ENCODE measurements around the gene TBL1X. TPM values are rescaled to one million over a fixed set of nuclear protein-coding genes. Genes with fewer than 3 reads are reported as not detected.

The TBL1X gene
- total RNA-seq, 1 experiment from 2014 or later: 14.6 TPM

DNA sequence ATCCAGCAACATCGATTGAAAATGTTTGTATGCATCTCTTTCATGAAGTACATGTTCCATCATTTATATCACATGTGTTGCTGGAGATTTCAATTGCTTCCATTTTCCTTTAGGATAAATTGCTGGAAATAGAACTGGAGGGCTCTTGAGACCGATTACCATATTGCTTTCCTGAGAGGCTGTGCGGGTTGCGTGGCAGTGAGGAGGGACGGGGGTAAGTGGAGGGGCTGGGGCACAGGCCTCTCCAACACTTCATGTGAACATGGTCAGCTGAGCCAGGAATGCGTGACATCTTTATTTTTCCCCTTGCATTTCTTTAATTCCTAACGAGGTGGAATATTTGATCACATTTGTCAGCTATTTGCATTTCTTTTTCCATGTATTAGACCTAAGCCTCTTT, 144.6 kb downstream of the TBL1X start:
- BruUV-seq (replicated peaks): no TSS peak
- ATAC-seq (no peak), DNase-seq (ENCODE audit: low read depth, low spot score) (no peak)
- no peaks in the 10 kb centered on the region for H3K36me3 ChIP-seq (ENCODE audit: control insufficient read depth, insufficient read depth, low read length)
- no peak for TF ChIP-seq POLR2AphosphoS5 (IDR thresholded peaks at IDR 0.05; ENCODE audit: low read depth, low read length)
- TF ChIP-seq SIN3A (IDR thresholded peaks at IDR 0.05; ENCODE audit: borderline replicate concordance, insufficient read depth, low read depth, low read length): no peak
- TF ChIP-seq, protein P1, sequence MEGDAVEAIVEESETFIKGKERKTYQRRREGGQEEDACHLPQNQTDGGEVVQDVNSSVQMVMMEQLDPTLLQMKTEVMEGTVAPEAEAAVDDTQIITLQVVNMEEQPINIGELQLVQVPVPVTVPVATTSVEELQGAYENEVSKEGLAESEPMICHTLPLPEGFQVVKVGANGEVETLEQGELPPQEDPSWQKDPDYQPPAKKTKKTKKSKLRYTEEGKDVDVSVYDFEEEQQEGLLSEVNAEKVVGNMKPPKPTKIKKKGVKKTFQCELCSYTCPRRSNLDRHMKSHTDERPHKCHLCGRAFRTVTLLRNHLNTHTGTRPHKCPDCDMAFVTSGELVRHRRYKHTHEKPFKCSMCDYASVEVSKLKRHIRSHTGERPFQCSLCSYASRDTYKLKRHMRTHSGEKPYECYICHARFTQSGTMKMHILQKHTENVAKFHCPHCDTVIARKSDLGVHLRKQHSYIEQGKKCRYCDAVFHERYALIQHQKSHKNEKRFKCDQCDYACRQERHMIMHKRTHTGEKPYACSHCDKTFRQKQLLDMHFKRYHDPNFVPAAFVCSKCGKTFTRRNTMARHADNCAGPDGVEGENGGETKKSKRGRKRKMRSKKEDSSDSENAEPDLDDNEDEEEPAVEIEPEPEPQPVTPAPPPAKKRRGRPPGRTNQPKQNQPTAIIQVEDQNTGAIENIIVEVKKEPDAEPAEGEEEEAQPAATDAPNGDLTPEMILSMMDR (IDR thresholded peaks at IDR 0.05): no peak
- no peak for TF ChIP-seq TCF7L2 (IDR thresholded peaks at IDR 0.05; ENCODE audit: low read depth, low read length)
- TF ChIP-seq, protein P2, sequence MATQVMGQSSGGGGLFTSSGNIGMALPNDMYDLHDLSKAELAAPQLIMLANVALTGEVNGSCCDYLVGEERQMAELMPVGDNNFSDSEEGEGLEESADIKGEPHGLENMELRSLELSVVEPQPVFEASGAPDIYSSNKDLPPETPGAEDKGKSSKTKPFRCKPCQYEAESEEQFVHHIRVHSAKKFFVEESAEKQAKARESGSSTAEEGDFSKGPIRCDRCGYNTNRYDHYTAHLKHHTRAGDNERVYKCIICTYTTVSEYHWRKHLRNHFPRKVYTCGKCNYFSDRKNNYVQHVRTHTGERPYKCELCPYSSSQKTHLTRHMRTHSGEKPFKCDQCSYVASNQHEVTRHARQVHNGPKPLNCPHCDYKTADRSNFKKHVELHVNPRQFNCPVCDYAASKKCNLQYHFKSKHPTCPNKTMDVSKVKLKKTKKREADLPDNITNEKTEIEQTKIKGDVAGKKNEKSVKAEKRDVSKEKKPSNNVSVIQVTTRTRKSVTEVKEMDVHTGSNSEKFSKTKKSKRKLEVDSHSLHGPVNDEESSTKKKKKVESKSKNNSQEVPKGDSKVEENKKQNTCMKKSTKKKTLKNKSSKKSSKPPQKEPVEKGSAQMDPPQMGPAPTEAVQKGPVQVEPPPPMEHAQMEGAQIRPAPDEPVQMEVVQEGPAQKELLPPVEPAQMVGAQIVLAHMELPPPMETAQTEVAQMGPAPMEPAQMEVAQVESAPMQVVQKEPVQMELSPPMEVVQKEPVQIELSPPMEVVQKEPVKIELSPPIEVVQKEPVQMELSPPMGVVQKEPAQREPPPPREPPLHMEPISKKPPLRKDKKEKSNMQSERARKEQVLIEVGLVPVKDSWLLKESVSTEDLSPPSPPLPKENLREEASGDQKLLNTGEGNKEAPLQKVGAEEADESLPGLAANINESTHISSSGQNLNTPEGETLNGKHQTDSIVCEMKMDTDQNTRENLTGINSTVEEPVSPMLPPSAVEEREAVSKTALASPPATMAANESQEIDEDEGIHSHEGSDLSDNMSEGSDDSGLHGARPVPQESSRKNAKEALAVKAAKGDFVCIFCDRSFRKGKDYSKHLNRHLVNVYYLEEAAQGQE (IDR thresholded peaks at IDR 0.05; ENCODE audit: insufficient read depth in 1 of 2, low read depth in 2 of 2, low read length in 1 of 2): no peak
- ChIA-PET CTCF (no interaction called here), POLR2A (no interaction called here)
- H3K4me1 ChIP-seq (ENCODE audit: control insufficient read depth, insufficient read depth, low read length): no peaks in the 10 kb centered on the region
- in situ Hi-C loops (cut with HindIII; ENCODE audit: low pct_unique_long_range_greater_than_20kb, low sequenced_read_pairs) (no loop called here), intact Hi-C loops (cut with micrococcal nuclease; ENCODE audit: unreplicated experiment) (no loop called here)
- no peaks in the 10 kb centered on the region for H3K9me3 ChIP-seq (ENCODE audit: control insufficient read depth, insufficient read depth, low read depth, low read length)
- no peak overlapping the region for H3K4me3 ChIP-seq (ENCODE audit: low read depth in 2 of 2, low read length in 2 of 2)
- H3K27ac ChIP-seq (ENCODE audit: low read length): no peak overlapping the region
- H3K27me3 ChIP-seq (ENCODE audit: control insufficient read depth, insufficient read depth, low read length): no peaks in the 10 kb centered on the region

DNA sequence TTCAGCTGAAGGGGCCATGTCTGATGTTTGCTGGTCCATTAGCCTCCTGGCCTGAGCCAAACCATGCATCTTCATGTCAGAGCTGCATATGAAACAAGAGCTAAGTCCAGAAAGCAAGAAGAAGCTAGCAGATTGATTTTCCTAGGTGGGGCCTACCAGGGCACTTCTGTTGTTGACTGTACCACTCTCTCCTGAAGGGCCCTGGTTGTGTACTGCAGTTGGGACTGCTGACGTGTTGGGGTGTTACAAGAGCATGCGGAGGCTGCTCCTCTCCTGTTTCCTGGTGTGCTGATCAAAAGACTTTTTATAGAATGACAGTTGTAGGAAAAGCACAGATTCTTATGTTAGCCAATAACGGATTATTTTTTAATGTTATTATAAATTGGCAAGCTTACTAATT, 145.1 kb downstream of the TBL1X start:
- intact Hi-C loops (cut with micrococcal nuclease; ENCODE audit: unreplicated experiment): no loop called here
- Histone ChIP-seq H3K27ac (ENCODE audit: low read length) (no peak overlapping the region), H3K4me1 (ENCODE audit: control insufficient read depth, insufficient read depth, low read length) (no peaks in the 10 kb centered on the region), H3K27me3 (ENCODE audit: control insufficient read depth, insufficient read depth, low read length) (no peaks in the 10 kb centered on the region), H3K4me3 (ENCODE audit: low read depth in 2 of 2, low read length in 2 of 2) (no peak overlapping the region), H3K36me3 (ENCODE audit: control insufficient read depth, insufficient read depth, low read length) (no peaks in the 10 kb centered on the region), H3K9me3 (ENCODE audit: control insufficient read depth, insufficient read depth, low read depth, low read length) (no peaks in the 10 kb centered on the region)
- ChIA-PET CTCF (no interaction called here), POLR2A (no interaction called here)
- DNase-seq (ENCODE audit: low read depth, low spot score) (no peak), ATAC-seq (no peak)
- in situ Hi-C loops (cut with HindIII; ENCODE audit: low pct_unique_long_range_greater_than_20kb, low sequenced_read_pairs): no loop called here
- no TSS peak for BruUV-seq (replicated peaks)
- TF ChIP-seq TCF7L2 (IDR thresholded peaks at IDR 0.05; ENCODE audit: low read depth, low read length) (no peak), POLR2AphosphoS5 (IDR thresholded peaks at IDR 0.05; ENCODE audit: low read depth, low read length) (no peak), SIN3A (IDR thresholded peaks at IDR 0.05; ENCODE audit: borderline replicate concordance, insufficient read depth, low read depth, low read length) (no peak)
- TF ChIP-seq, protein P1 (IDR thresholded peaks at IDR 0.05): no peak
- TF ChIP-seq, protein P2 (IDR thresholded peaks at IDR 0.05; ENCODE audit: insufficient read depth in 1 of 2, low read depth in 2 of 2, low read length in 1 of 2): no peak
